Activated naive CD8-positive, alpha-beta T cell treated with anti-CD3 and anti-CD28 coated beads, Interleukin-2, amount 10 ng/mL, durations not matched to agents 7 days and 5 days (primary cell): ENCODE data around the gene EIF3L. TPM values are rescaled to one million over a fixed set of nuclear protein-coding genes. Genes with fewer than 3 reads are reported as not detected.
"Not testable (repeated sequence)": the region's sequence is repeated elsewhere in the genome, so short reads cannot be mapped to it uniquely, and the experiment has no call there.

ENCODE experiments used
- ATAC-seq: fragments of 150-1000 bp; cut with Tn5 transposase; one replicate; pipeline ENCODE4 v1.10.0; 2021; ENCODE audit warnings: low read depth, moderate library complexity
- POLR2A ChIA-PET: fragments of 350-600 bp; sonication (Branson Sonifier 250); formaldehyde crosslinking; loops from one replicate; lab custom pipeline; 2021; ENCODE audit warnings: antibody characterized with exemption; lab: Charles Lee
- DNase-seq: peaks from one replicate; pipeline ENCODE4 v3.0.0; 2021
- H3K27ac Mint-ChIP-seq: one replicate; pipeline ENCODE4 v1.8.0; 2022; ENCODE audit warnings: mild to moderate bottlenecking, mixed read lengths
- H3K27me3 Mint-ChIP-seq: one replicate; pipeline ENCODE4 v1.8.0; 2022; ENCODE audit warnings: mild to moderate bottlenecking, moderate library complexity, mixed read lengths
- H3K36me3 Mint-ChIP-seq: one replicate; pipeline ENCODE4 v1.8.0; 2021; ENCODE audit warnings: mild to moderate bottlenecking, mixed read lengths
- H3K4me1 Mint-ChIP-seq: one replicate; pipeline ENCODE4 v1.8.0; 2021; ENCODE audit warnings: mixed read lengths
- H3K4me3 Mint-ChIP-seq: one replicate; pipeline ENCODE4 v1.8.0; 2022; ENCODE audit warnings: mild to moderate bottlenecking, moderate library complexity, mixed read lengths
- H3K9me3 Mint-ChIP-seq: one replicate; pipeline ENCODE4 v1.8.0; 2021; ENCODE audit warnings: mixed read lengths
- total RNA-seq, 2 experiments: library from RNA; stranded (reverse); gene quantifications; one replicate each; pipeline ENCODE4 v1.2.3, GENCODE V29; 2021

The EIF3L gene
- total RNA-seq = 100 to 1,000 TPM; 328 to 368 TPM

GRCh38 chr22:37849089-37849751, at the start of gene EIF3L:
Gene EIF3L, plus strand, starts transcription at chr22:37849419. Its CDS starts 31 bp downstream, at chr22:37849450.
- H3K4me1 Mint-ChIP-seq = peaks cover 30% of the 10 kb centered on the region
- H3K9me3 Mint-ChIP-seq = no peaks in the 10 kb centered on the region
- H3K36me3 Mint-ChIP-seq = peaks cover 21% of the 10 kb centered on the region
- DNase-seq = peak; percentile 88
- POLR2A ChIA-PET = interaction anchor here (1.1 kb wide), 1 partner anchor 25 kb away, joined by 3 read pairs; no protein-coding TSS in a partner anchor
- ATAC-seq = peak; percentile 73
- H3K4me3 Mint-ChIP-seq = peak within 1 kb of the TSS; percentile 93
- H3K27me3 Mint-ChIP-seq = no peaks in the 10 kb centered on the region
- H3K27ac Mint-ChIP-seq = peak within 1 kb of the TSS; percentile 95

- H3K4me3 Mint-ChIP-seq, ATAC-seq, DNase-seq, H3K9me3 Mint-ChIP-seq, H3K27ac Mint-ChIP-seq, POLR2A ChIA-PET, H3K36me3 Mint-ChIP-seq: not testable (repeated sequence)
- H3K27me3 Mint-ChIP-seq = peaks cover 30% of the 10 kb centered on the region
- peaks cover 11% of the 10 kb centered on the region for H3K4me1 Mint-ChIP-seq
Observed at GRCh38 chr22:37799979-37800378, 49.2 kb upstream of the EIF3L start.

- Mint-ChIP-seq H3K27ac (no peak overlapping the region), H3K27me3 (peaks cover 46% of the 10 kb centered on the region), H3K36me3 (no peaks in the 10 kb centered on the region), H3K4me3 (peak overlapping the region; percentile 72), H3K4me1 (peaks cover 19% of the 10 kb centered on the region), H3K9me3 (no peaks in the 10 kb centered on the region)
- DNase-seq = no peak
- POLR2A ChIA-PET = interaction anchor here (0.6 kb wide), 1 partner anchor 1569 kb away, joined by 4 read pairs; no protein-coding TSS in a partner anchor
- ATAC-seq = no peak
Observed at GRCh38 chr22:37801946-37802309, 47.3 kb upstream of the EIF3L start.

GRCh38 chr22:37802310-37803194, 46.7 kb upstream of the EIF3L start:
- H3K4me1 Mint-ChIP-seq = peaks cover 23% of the 10 kb centered on the region
- ATAC-seq (peak; percentile 20), DNase-seq (peak; percentile 55)
- H3K36me3 Mint-ChIP-seq = no peaks in the 10 kb centered on the region
- POLR2A ChIA-PET = interaction anchor here (0.6 to 0.7 kb wide), 2 partner anchors 10 to 1568 kb away, joined by 3 to 4 read pairs; no protein-coding TSS in a partner anchor
- no peaks in the 10 kb centered on the region for H3K9me3 Mint-ChIP-seq
- peak overlapping the region; percentile 72 for H3K4me3 Mint-ChIP-seq
- H3K27me3 Mint-ChIP-seq = peaks cover 51% of the 10 kb centered on the region
- H3K27ac Mint-ChIP-seq = no peak overlapping the region

GRCh38 chr22:37803195-37803638, 46.0 kb upstream of the EIF3L start:
- peak overlapping the region; percentile 58 for H3K4me3 Mint-ChIP-seq
- DNase-seq (no peak), ATAC-seq (no peak)
- no peak overlapping the region for H3K27ac Mint-ChIP-seq
- H3K9me3 Mint-ChIP-seq = no peaks in the 10 kb centered on the region
- POLR2A ChIA-PET = no interaction called here
- H3K4me1 Mint-ChIP-seq = peaks cover 24% of the 10 kb centered on the region
- H3K27me3 Mint-ChIP-seq = peaks cover 53% of the 10 kb centered on the region
- H3K36me3 Mint-ChIP-seq = no peaks in the 10 kb centered on the region

GRCh38 chr22:37803639-37804351, 45.4 kb upstream of the EIF3L start:
- POLR2A ChIA-PET = no interaction called here
- ATAC-seq = no peak
- peaks cover 28% of the 10 kb centered on the region for H3K4me1 Mint-ChIP-seq
- peak overlapping the region; percentile 68 for H3K27ac Mint-ChIP-seq
- no peaks in the 10 kb centered on the region for H3K9me3 Mint-ChIP-seq
- no peaks in the 10 kb centered on the region for H3K36me3 Mint-ChIP-seq
- DNase-seq = no peak
- H3K27me3 Mint-ChIP-seq = peaks cover 56% of the 10 kb centered on the region
- H3K4me3 Mint-ChIP-seq = peak overlapping the region; percentile 60

GRCh38 chr22:37804352-37804880, 44.8 kb upstream of the EIF3L start:
- peak; percentile 53 for DNase-seq
- H3K4me1 Mint-ChIP-seq = peaks cover 28% of the 10 kb centered on the region
- peaks cover 60% of the 10 kb centered on the region for H3K27me3 Mint-ChIP-seq
- no peaks in the 10 kb centered on the region for H3K9me3 Mint-ChIP-seq
- POLR2A ChIA-PET = interaction anchor here (0.6 to 1.4 kb wide), 5 partner anchors 15 to 146 kb away, joined by 3 to 4 read pairs (median 3); partner anchors contain the start of genes LGALS1 and PDXP
- peak overlapping the region; percentile 60 for H3K4me3 Mint-ChIP-seq
- ATAC-seq = no peak
- H3K27ac Mint-ChIP-seq = peak overlapping the region; percentile 68
- H3K36me3 Mint-ChIP-seq = no peaks in the 10 kb centered on the region

GRCh38 chr22:37804881-37805809, 44.1 kb upstream of the EIF3L start:
- H3K27ac Mint-ChIP-seq = peak overlapping the region; percentile 46
- POLR2A ChIA-PET = interaction anchor here (0.6 to 1.4 kb wide), 6 partner anchors 14 to 399 kb away, joined by 3 to 4 read pairs (median 3); partner anchors contain the start of genes LGALS1 and PDXP
- peak; percentile 86 for DNase-seq
- H3K4me1 Mint-ChIP-seq = peaks cover 28% of the 10 kb centered on the region
- peaks cover 60% of the 10 kb centered on the region for H3K27me3 Mint-ChIP-seq
- peak; percentile 7 for ATAC-seq
- no peaks in the 10 kb centered on the region for H3K36me3 Mint-ChIP-seq
- H3K4me3 Mint-ChIP-seq = peak overlapping the region; percentile 75
- H3K9me3 Mint-ChIP-seq = no peaks in the 10 kb centered on the region

GRCh38 chr22:37805810-37806277, 43.4 kb upstream of the EIF3L start:
- Mint-ChIP-seq H3K27me3 (peaks cover 56% of the 10 kb centered on the region), H3K27ac (no peak overlapping the region), H3K9me3 (no peaks in the 10 kb centered on the region), H3K4me1 (peaks cover 28% of the 10 kb centered on the region), H3K4me3 (peak overlapping the region; percentile 75), H3K36me3 (no peaks in the 10 kb centered on the region)
- POLR2A ChIA-PET = interaction anchor here (1.2 kb wide), 1 partner anchor 147 kb away, joined by 3 read pairs; the partner anchor contains the start of gene PDXP
- ATAC-seq = no peak
- no peak for DNase-seq

- no peaks in the 10 kb centered on the region for H3K36me3 Mint-ChIP-seq
- peaks cover 28% of the 10 kb centered on the region for H3K4me1 Mint-ChIP-seq
- H3K9me3 Mint-ChIP-seq = no peaks in the 10 kb centered on the region
- POLR2A ChIA-PET = interaction anchor here (0.7 to 2.5 kb wide), 9 partner anchors 18 to 638 kb away, joined by 3 to 9 read pairs (median 4); partner anchors contain the start of genes ANKRD54, GGA1, MICALL1 and PDXP
- H3K27me3 Mint-ChIP-seq = peaks cover 54% of the 10 kb centered on the region
- ATAC-seq (no peak), DNase-seq (no peak)
- peak overlapping the region; percentile 75 for H3K4me3 Mint-ChIP-seq
- no peak overlapping the region for H3K27ac Mint-ChIP-seq
Observed at GRCh38 chr22:37806409-37807333, 42.5 kb upstream of the EIF3L start.
